ENCODE measurements around the gene RABGEF1.

- TF ChIP-seq POLR2A (IDR thresholded peaks at IDR 0.05) = no peak
- TF ChIP-seq, protein P1, sequence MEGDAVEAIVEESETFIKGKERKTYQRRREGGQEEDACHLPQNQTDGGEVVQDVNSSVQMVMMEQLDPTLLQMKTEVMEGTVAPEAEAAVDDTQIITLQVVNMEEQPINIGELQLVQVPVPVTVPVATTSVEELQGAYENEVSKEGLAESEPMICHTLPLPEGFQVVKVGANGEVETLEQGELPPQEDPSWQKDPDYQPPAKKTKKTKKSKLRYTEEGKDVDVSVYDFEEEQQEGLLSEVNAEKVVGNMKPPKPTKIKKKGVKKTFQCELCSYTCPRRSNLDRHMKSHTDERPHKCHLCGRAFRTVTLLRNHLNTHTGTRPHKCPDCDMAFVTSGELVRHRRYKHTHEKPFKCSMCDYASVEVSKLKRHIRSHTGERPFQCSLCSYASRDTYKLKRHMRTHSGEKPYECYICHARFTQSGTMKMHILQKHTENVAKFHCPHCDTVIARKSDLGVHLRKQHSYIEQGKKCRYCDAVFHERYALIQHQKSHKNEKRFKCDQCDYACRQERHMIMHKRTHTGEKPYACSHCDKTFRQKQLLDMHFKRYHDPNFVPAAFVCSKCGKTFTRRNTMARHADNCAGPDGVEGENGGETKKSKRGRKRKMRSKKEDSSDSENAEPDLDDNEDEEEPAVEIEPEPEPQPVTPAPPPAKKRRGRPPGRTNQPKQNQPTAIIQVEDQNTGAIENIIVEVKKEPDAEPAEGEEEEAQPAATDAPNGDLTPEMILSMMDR (IDR thresholded peaks at IDR 0.05) = no peak
Measured at GRCh38 chr7:66810716-66811115, 70.2 kb downstream of the RABGEF1 start.
